SK-N-SH (cell line): Measurements from ENCODE around the gene CTSO. TPM values are rescaled to one million over a fixed set of nuclear protein-coding genes. Genes with fewer than 3 reads are reported as not detected.

Source experiments
- CTCF ChIA-PET: fragments of 300-600, 350-600 bp; formaldehyde crosslinking; extraction: SDS; loops from one replicate; lab custom pipeline; 2021; lab: Yijun Ruan, JAX
- POLR2A ChIA-PET: fragments of 350-600 bp; sonication (Branson Sonifier 250); formaldehyde crosslinking; extraction: SDS; loops from one replicate; lab custom pipeline; 2020; ENCODE audit warnings: antibody characterized with exemption, inconsistent platforms; lab: Yijun Ruan, JAX
- DNase-seq: peaks from one replicate; pipeline ENCODE4 v3.0.0; 2012
- H2AFZ ChIP-seq: fragments of 200-600 bp; sonication (generic); 2 replicates; pipeline ENCODE4 v1.8.1; 2016; ENCODE audit warnings: antibody characterized with exemption, mild to moderate bottlenecking, low read depth
- H3F3A ChIP-seq: fragments of 200-600 bp; sonication (generic); replicated peaks from 2 replicates; pipeline ENCODE3; 2016; ENCODE audit warnings: antibody characterized with exemption, mild to moderate bottlenecking; ENCODE audit not compliant: insufficient read depth
- H3K27ac ChIP-seq, 2 experiments: fragments of 200-500 bp in 1 of 2; fragments of 200-600 bp in 1 of 2; sonication (Bioruptor generic) in 1 of 2; sonication (generic), shearing (Covaris generic) in 1 of 2; 2 replicates each; pipeline versions ENCODE4 v1.5.1 to v1.6.1; 2014 to 2016; ENCODE audit warnings: low read depth in 2 of 2, inconsistent platforms in 1 of 2, low read length in 1 of 2, mild to moderate bottlenecking in 1 of 2, mixed read lengths in 1 of 2
- H3K27me3 ChIP-seq: fragments of 200-600 bp; sonication (generic), shearing (Covaris generic); 2 replicates; pipeline ENCODE4 v1.6.1; 2016; ENCODE audit warnings: mixed run types; ENCODE audit not compliant: insufficient read depth
- H3K36me3 ChIP-seq, 2 experiments: fragments of 200-500 bp in 1 of 2; fragments of 200-600 bp in 1 of 2; sonication (Bioruptor generic) in 1 of 2; sonication (generic) in 1 of 2; replicated peaks in 1 of 2; 2 replicates each; pipeline versions ENCODE3 to v1.5.1; 2014 to 2016; ENCODE audit warnings: low read length in 1 of 2, mild to moderate bottlenecking in 1 of 2; ENCODE audit not compliant: insufficient read depth in 2 of 2, control insufficient read depth in 1 of 2
- H3K4me1 ChIP-seq, 2 experiments: fragments of 200-500 bp in 1 of 2; fragments of 200-600 bp in 1 of 2; sonication (Bioruptor generic) in 1 of 2; sonication (generic), shearing (Covaris generic) in 1 of 2; 2 replicates each; pipeline versions ENCODE4 v1.5.1 to v1.6.1; 2014 to 2016; ENCODE audit warnings: low read depth in 1 of 2, low read length in 1 of 2, mixed run types in 1 of 2; ENCODE audit not compliant: insufficient read depth in 2 of 2, control insufficient read depth in 1 of 2
- H3K4me2 ChIP-seq: fragments of 200-600 bp; sonication (generic), shearing (Covaris generic); 2 replicates; pipeline ENCODE4 v1.6.1; 2017; ENCODE audit warnings: mixed run types
- H3K4me3 ChIP-seq, 2 experiments: fragments of 200-500 bp in 1 of 2; fragments of 200-600 bp in 1 of 2; sonication (Bioruptor generic) in 1 of 2; sonication (generic), shearing (Covaris generic) in 1 of 2; 2 replicates each; pipeline versions ENCODE4 v1.5.1 to v1.8.1; 2014 to 2016; ENCODE audit warnings: low read depth in 2 of 2, inconsistent platforms in 1 of 2, low read length in 1 of 2, mild to moderate bottlenecking in 1 of 2, mixed read lengths in 1 of 2, moderate library complexity in 1 of 2
- H3K79me2 ChIP-seq: fragments of 200-600 bp; sonication (generic); 2 replicates; pipeline ENCODE4 v1.8.1; 2017; ENCODE audit warnings: mild to moderate bottlenecking; ENCODE audit not compliant: insufficient read depth
- H3K9ac ChIP-seq: fragments of 200-600 bp; sonication (generic); 2 replicates; pipeline ENCODE4 v1.6.1; 2017; ENCODE audit warnings: mixed run types
- H3K9me2 ChIP-seq: fragments of 200-600 bp; sonication (generic); 2 replicates; pipeline ENCODE4 v1.6.1; 2017; ENCODE audit warnings: mixed run types
- H3K9me3 ChIP-seq: fragments of 200-600 bp; sonication (generic); 2 replicates; pipeline ENCODE4 v1.6.1; 2017; ENCODE audit warnings: mixed run types, mild to moderate bottlenecking, moderate library complexity
- H4K20me1 ChIP-seq: fragments of 200-600 bp; sonication (generic); 2 replicates; pipeline ENCODE4 v1.6.1; 2017; ENCODE audit warnings: mild to moderate bottlenecking, mixed run types; ENCODE audit not compliant: insufficient read depth
- ELF1 ChIP-seq: IDR thresholded peaks from 2 replicates; pipeline ENCODE4 v1.4.0; 2012
- EZH2phosphoT487 ChIP-seq: fragments of 200-600 bp; sonication (generic); IDR thresholded peaks from 2 replicates; pipeline ENCODE4 v1.6.1; 2017; ENCODE audit warnings: low read depth, mixed run types, mild to moderate bottlenecking, antibody characterized with exemption, moderate library complexity, borderline replicate concordance
- FOXM1 ChIP-seq: IDR thresholded peaks from 2 replicates; pipeline ENCODE4 v1.4.0; 2012; ENCODE audit warnings: low read depth, mild to moderate bottlenecking
- GATA2 ChIP-seq: sonication (generic); formaldehyde crosslinking; IDR thresholded peaks from 2 replicates; pipeline ENCODE4 v1.5.0; 2020; ENCODE audit warnings: mild to moderate bottlenecking, missing genetic modification reagents
- JUND ChIP-seq: IDR thresholded peaks from 2 replicates; pipeline ENCODE4 v1.4.0; 2012
- MEF2A ChIP-seq: IDR thresholded peaks from 2 replicates; pipeline ENCODE4 v1.4.0; 2012; ENCODE audit warnings: low read depth, borderline replicate concordance
- MXI1 ChIP-seq: IDR thresholded peaks from 2 replicates; pipeline ENCODE4 v1.6.1; 2012; ENCODE audit warnings: mild to moderate bottlenecking, low read depth, low read length, improper control_type of control experiment
- NRF1 ChIP-seq: IDR thresholded peaks from 2 replicates; pipeline ENCODE4 v1.6.1; 2012; ENCODE audit warnings: low read depth, mild to moderate bottlenecking, low read length
- POLR2AphosphoS5 ChIP-seq: IDR thresholded peaks from 2 replicates; pipeline ENCODE4 v1.6.1; 2012; ENCODE audit warnings: low read depth, low read length
- RFX5 ChIP-seq: IDR thresholded peaks from 2 replicates; pipeline ENCODE4 v1.6.1; 2012; ENCODE audit warnings: mild to moderate bottlenecking, improper control_type of control experiment, low read length
- RXRA ChIP-seq: IDR thresholded peaks from 2 replicates; pipeline ENCODE4 v1.4.0; 2012; ENCODE audit warnings: low read depth, mild to moderate bottlenecking, borderline replicate concordance
- SIN3A ChIP-seq: IDR thresholded peaks from 2 replicates; pipeline ENCODE4 v1.6.1; 2012; ENCODE audit warnings: low read depth, mild to moderate bottlenecking, low read length, moderate library complexity, borderline replicate concordance
- SMC3 ChIP-seq: IDR thresholded peaks from 2 replicates; pipeline ENCODE4 v1.6.1; 2012; ENCODE audit warnings: low read depth, low read length, improper control_type of control experiment
- TAF1 ChIP-seq: IDR thresholded peaks from 2 replicates; pipeline ENCODE4 v1.6.1; 2012; ENCODE audit warnings: low read depth, mild to moderate bottlenecking, low read length, moderate library complexity, borderline replicate concordance
- TCF12 ChIP-seq: IDR thresholded peaks from 2 replicates; pipeline ENCODE4 v1.4.0; 2012
- YY1 ChIP-seq: IDR thresholded peaks from 2 replicates; pipeline ENCODE4 v1.4.0; 2012; ENCODE audit warnings: low read depth, mild to moderate bottlenecking
- WGBS: methylation state at CpG from one replicate; pipeline ENCODE4 v1.1.6; 2017; ENCODE audit warnings: low lambda C conversion rate; 5-methylcytosine and 5-hydroxymethylcytosine counted together
- polyA plus RNA-seq, 3 experiments: library from polyadenylated mRNA; depleted of rRNA; stranded (reverse); fragments of >200 nt; gene quantifications; 2 replicates each; pipeline ENCODE4 v1.2.3, GENCODE V29; 2012
- TF ChIP-seq, protein P1 (sequence below): fragments of 200-600 bp; sonication (generic); IDR thresholded peaks from 2 replicates; pipeline ENCODE4 v1.6.1; 2017; ENCODE audit warnings: antibody characterized with exemption, mild to moderate bottlenecking, moderate library complexity
- TF ChIP-seq, protein P2 (sequence below): IDR thresholded peaks from 2 replicates; pipeline ENCODE4 v1.4.0; 2012; ENCODE audit warnings: low read depth, borderline replicate concordance
- TF ChIP-seq, protein P3 (sequence below): IDR thresholded peaks from 2 replicates; pipeline ENCODE4 v1.6.1; 2012; ENCODE audit warnings: mild to moderate bottlenecking, low read depth, low read length, moderate library complexity

Gene CTSO
- polyA plus RNA-seq, 1 of the 3 experiments (the other 2 are of a cell fraction), result 3.3 TPM

DNA sequence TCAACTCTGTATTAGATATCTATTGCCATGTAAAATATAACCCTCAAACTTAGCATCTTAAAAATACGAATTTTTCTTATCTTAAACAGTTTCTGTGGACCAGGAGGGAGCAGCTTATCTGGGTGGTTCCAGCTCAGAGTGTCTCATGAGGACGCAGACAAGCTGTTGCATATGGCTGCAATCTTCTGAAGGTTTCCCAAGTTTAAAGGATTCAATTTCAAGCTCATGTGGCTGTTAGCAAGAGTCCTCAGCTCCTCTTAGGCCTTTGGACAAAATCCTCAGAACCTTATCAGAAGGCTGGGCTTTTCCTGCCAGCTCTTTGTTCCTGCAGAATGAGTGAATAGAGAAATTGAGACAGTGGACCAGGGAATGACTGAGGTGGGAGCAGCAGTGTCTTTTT, 2.8 kb upstream of the CTSO start:
- POLR2A ChIA-PET, result no interaction called here
- Histone ChIP-seq H3K9me2 (no peaks in the 10 kb centered on the region), H3K4me1 (peaks cover 0 to 5% of the 10 kb centered on the region in 2 experiments; a peak in 2 of 4 replicates), H3K79me2 (no peaks in the 10 kb centered on the region), H3K27ac (no peak overlapping the region), H3K4me3 (no peak overlapping the region), H4K20me1 (no peaks in the 10 kb centered on the region), H3K9me3 (no peaks in the 10 kb centered on the region), H3K27me3 (no peaks in the 10 kb centered on the region), H3K4me2 (no peak overlapping the region), H2AFZ (no peak overlapping the region), H3K9ac (no peak overlapping the region), H3F3A (peaks cover 4% of the 10 kb centered on the region), H3K36me3 (no peaks in the 10 kb centered on the region)
- CTCF ChIA-PET, result interaction anchor here (0.8 to 1.2 kb wide), 2 partner anchors 12 to 1267 kb away, joined by 3 to 4 read pairs; no protein-coding TSS in a partner anchor
- TF ChIP-seq NRF1 (no peak), SIN3A (no peak), TAF1 (no peak), FOXM1 (no peak), MEF2A (no peak), YY1 (no peak), EZH2phosphoT487 (no peak), MXI1 (no peak), ELF1 (no peak), JUND (no peak), RXRA (no peak)
- TF ChIP-seq, protein P1, sequence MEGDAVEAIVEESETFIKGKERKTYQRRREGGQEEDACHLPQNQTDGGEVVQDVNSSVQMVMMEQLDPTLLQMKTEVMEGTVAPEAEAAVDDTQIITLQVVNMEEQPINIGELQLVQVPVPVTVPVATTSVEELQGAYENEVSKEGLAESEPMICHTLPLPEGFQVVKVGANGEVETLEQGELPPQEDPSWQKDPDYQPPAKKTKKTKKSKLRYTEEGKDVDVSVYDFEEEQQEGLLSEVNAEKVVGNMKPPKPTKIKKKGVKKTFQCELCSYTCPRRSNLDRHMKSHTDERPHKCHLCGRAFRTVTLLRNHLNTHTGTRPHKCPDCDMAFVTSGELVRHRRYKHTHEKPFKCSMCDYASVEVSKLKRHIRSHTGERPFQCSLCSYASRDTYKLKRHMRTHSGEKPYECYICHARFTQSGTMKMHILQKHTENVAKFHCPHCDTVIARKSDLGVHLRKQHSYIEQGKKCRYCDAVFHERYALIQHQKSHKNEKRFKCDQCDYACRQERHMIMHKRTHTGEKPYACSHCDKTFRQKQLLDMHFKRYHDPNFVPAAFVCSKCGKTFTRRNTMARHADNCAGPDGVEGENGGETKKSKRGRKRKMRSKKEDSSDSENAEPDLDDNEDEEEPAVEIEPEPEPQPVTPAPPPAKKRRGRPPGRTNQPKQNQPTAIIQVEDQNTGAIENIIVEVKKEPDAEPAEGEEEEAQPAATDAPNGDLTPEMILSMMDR, result no peak
- TF ChIP-seq, protein P2, sequence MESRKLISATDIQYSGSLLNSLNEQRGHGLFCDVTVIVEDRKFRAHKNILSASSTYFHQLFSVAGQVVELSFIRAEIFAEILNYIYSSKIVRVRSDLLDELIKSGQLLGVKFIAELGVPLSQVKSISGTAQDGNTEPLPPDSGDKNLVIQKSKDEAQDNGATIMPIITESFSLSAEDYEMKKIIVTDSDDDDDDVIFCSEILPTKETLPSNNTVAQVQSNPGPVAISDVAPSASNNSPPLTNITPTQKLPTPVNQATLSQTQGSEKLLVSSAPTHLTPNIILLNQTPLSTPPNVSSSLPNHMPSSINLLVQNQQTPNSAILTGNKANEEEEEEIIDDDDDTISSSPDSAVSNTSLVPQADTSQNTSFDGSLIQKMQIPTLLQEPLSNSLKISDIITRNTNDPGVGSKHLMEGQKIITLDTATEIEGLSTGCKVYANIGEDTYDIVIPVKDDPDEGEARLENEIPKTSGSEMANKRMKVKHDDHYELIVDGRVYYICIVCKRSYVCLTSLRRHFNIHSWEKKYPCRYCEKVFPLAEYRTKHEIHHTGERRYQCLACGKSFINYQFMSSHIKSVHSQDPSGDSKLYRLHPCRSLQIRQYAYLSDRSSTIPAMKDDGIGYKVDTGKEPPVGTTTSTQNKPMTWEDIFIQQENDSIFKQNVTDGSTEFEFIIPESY, result no peak
- DNase-seq, result no peak
- WGBS, result 56% methylated on average over 2 of the region's 2 CpGs

DNA sequence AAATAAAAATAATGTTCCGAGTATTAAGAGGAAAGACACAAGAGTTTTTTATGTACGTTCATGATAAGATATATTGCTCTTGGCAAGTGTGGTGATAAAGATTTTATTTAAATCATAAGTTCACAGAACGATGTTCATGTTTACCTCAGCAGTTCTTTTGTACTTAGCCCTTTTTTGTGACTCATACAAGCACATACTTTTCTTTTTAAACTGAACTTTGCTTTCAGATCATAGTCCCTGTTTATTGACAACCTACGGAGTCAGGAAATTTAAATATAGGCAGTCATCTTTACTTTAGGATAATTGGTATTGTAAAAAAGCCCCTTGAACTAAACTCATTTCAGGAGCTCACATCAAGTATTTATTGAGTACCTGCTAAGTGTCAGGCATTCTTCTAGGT, 1.3 kb upstream of the CTSO start:
- no peak overlapping the region for H2AFZ ChIP-seq
- ChIA-PET CTCF (no interaction called here), POLR2A (no interaction called here)
- H3K4me3 ChIP-seq, result no peak overlapping the region
- WGBS, result 94% methylated on average over 4 of the region's 4 CpGs
- H4K20me1 ChIP-seq, result no peaks in the 10 kb centered on the region
- no peaks in the 10 kb centered on the region for H3K9me3 ChIP-seq
- no peaks in the 10 kb centered on the region for H3K27me3 ChIP-seq
- no peaks in the 10 kb centered on the region for H3K79me2 ChIP-seq
- no peaks in the 10 kb centered on the region for H3K36me3 ChIP-seq
- H3K4me1 ChIP-seq, result peaks cover 0 to 5% of the 10 kb centered on the region in 2 experiments; a peak in 2 of 4 replicates
- no peak for DNase-seq
- H3F3A ChIP-seq, result peaks cover 4% of the 10 kb centered on the region
- no peak overlapping the region for H3K9ac ChIP-seq
- no peak overlapping the region for H3K4me2 ChIP-seq
- no peak overlapping the region for H3K27ac ChIP-seq
- no peaks in the 10 kb centered on the region for H3K9me2 ChIP-seq
- no peak for TF ChIP-seq RFX5
- no peak for TF ChIP-seq FOXM1
- TF ChIP-seq, protein P3, sequence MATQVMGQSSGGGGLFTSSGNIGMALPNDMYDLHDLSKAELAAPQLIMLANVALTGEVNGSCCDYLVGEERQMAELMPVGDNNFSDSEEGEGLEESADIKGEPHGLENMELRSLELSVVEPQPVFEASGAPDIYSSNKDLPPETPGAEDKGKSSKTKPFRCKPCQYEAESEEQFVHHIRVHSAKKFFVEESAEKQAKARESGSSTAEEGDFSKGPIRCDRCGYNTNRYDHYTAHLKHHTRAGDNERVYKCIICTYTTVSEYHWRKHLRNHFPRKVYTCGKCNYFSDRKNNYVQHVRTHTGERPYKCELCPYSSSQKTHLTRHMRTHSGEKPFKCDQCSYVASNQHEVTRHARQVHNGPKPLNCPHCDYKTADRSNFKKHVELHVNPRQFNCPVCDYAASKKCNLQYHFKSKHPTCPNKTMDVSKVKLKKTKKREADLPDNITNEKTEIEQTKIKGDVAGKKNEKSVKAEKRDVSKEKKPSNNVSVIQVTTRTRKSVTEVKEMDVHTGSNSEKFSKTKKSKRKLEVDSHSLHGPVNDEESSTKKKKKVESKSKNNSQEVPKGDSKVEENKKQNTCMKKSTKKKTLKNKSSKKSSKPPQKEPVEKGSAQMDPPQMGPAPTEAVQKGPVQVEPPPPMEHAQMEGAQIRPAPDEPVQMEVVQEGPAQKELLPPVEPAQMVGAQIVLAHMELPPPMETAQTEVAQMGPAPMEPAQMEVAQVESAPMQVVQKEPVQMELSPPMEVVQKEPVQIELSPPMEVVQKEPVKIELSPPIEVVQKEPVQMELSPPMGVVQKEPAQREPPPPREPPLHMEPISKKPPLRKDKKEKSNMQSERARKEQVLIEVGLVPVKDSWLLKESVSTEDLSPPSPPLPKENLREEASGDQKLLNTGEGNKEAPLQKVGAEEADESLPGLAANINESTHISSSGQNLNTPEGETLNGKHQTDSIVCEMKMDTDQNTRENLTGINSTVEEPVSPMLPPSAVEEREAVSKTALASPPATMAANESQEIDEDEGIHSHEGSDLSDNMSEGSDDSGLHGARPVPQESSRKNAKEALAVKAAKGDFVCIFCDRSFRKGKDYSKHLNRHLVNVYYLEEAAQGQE, result no peak
- no peak for TF ChIP-seq SMC3
- no peak for TF ChIP-seq TAF1
- TF ChIP-seq RXRA, result no peak
- no peak for TF ChIP-seq TCF12
- no peak for TF ChIP-seq POLR2AphosphoS5
- TF ChIP-seq, protein P1, result no peak
- no peak for TF ChIP-seq GATA2 (CRISPR knock-in tag)
